DMS114 treated with DMSO at 0.1 percent for 48 hours (cell line): ENCODE results near the gene EME1.
"Not testable (repeated sequence)": the region's sequence is repeated elsewhere in the genome, so short reads cannot be mapped to it uniquely, and the experiment has no call there.

Experiments
- DNase-seq: peaks from one replicate; lab custom pipeline; 2025; ENCODE audit not compliant: unreplicated experiment; lab: John Stamatoyannopoulos, UW

EME1 gene

GRCh38 chr17:50425682-50426471, 52.8 kb downstream of the EME1 start, which contains the start of gene ACSF2:
Gene ACSF2 (plus strand): TSS chr17:50426218. CDS start chr17:50426262, 44 bp downstream.
- DNase-seq, result no peak

- DNase-seq, result no peak
Measured at GRCh38 chr17:50426472-50426782, 53.4 kb downstream of the EME1 start.

GRCh38 chr17:50426814-50427787, 54.1 kb downstream of the EME1 start:
- peak; percentile 33 for DNase-seq

DNA sequence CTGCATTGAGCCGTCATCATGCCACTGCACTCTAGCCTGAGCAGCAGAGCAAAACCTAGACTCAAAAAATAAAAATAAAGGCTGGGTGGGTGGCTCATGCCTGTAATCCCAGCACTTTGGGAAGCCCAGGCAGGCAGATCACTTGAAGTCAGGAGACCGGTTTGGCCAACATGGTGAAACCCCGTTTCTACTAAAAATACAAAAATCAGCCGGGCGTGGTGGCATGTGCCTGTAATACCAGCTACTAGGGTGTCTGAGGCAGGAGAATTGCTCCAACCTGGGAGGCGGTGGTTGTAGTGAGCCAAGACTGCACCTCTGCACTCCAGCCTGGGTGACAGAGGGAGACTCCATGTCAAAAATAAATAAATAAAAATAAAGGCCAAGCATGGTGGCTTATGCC, 55.1 kb downstream of the EME1 start:
- not testable (repeated sequence) for DNase-seq

GRCh38 chr17:50428831-50429424, 55.9 kb downstream of the EME1 start:
- no peak for DNase-seq

DNA sequence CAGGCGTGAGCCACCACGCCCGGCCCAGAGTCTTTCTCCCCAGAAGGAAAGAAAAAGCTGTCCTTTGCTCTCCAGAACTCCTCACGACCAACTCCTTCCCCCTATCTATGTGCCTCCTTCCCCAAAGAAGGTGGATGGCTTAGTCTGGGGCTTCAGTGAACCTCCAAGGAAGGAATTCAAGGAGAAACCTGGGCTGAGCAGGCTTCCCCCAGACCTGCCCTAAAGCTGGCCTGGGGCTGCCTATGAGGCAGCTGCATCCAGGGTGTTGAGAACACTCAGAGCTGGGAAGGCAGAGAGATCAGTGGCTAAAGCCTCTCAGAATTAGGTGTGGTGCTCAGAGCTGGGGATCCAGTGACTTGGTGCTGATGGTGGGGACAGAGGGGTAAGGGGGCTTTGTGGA, 56.8 kb downstream of the EME1 start:
- no peak for DNase-seq
